ENCODE measurements around the gene NDUFB7.

DNA sequence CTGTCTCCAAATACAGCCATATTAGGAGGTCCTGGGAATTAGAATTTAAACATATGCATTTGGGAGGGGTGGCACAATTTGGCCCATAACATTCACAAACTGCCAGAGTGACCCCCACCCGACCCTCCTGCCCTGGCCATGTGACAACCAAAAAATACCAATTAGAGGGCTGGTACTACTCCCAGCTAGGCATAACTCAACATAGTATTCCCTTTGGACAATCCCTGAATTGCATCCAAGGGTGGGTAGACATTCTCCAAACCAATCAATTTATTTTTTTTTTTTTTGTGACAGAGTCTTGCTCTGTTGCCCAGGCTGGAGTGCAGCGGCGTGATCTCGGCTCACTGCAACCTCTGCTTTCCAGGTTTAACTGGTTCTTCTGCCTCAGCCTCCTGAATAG lies 40.8 kb upstream of the NDUFB7 start:
- TF ChIP-seq, protein P1, sequence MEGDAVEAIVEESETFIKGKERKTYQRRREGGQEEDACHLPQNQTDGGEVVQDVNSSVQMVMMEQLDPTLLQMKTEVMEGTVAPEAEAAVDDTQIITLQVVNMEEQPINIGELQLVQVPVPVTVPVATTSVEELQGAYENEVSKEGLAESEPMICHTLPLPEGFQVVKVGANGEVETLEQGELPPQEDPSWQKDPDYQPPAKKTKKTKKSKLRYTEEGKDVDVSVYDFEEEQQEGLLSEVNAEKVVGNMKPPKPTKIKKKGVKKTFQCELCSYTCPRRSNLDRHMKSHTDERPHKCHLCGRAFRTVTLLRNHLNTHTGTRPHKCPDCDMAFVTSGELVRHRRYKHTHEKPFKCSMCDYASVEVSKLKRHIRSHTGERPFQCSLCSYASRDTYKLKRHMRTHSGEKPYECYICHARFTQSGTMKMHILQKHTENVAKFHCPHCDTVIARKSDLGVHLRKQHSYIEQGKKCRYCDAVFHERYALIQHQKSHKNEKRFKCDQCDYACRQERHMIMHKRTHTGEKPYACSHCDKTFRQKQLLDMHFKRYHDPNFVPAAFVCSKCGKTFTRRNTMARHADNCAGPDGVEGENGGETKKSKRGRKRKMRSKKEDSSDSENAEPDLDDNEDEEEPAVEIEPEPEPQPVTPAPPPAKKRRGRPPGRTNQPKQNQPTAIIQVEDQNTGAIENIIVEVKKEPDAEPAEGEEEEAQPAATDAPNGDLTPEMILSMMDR (IDR thresholded peaks at IDR 0.05; ENCODE audit: low read length), result no peak
- TF ChIP-seq EZH2 (optimal IDR thresholded peaks at IDR 0.05; ENCODE audit: low read depth, low read length), result no peak

Measured in MM.1S (cell line).